Measurements from ENCODE around the gene IL1RAPL2. TPM values are rescaled to one million over a fixed set of nuclear protein-coding genes. Genes with fewer than 3 reads are reported as not detected.

The IL1RAPL2 gene
- polyA plus RNA-seq, 2 of the 4 experiments (the other 2 are of a cell fraction), result not detected

- FAIRE-seq (no peak), ATAC-seq (no peak), DNase-seq (ENCODE audit: low read depth in 1 of 2, low spot score in 1 of 2) (no peak)
- TF ChIP-seq KDM5A (IDR thresholded peaks at IDR 0.05) (no peak), CBX8 (IDR thresholded peaks at IDR 0.05) (no peak), RARB (CRISPR knock-in tag; IDR thresholded peaks at IDR 0.05) (no peak), CEBPB (IDR thresholded peaks at IDR 0.05) (no peak), POLR2A (IDR thresholded peaks at IDR 0.05; ENCODE audit: low read length) (no peak), FOSB (CRISPR knock-in tag; IDR thresholded peaks at IDR 0.05) (no peak), EP300 (IDR thresholded peaks at IDR 0.05) (no peak), ATOH8 (CRISPR knock-in tag; IDR thresholded peaks at IDR 0.05; ENCODE audit: low read depth) (no peak), RAD21 (conservative IDR thresholded peaks at IDR 0.05 in 1 of 2, IDR thresholded peaks at IDR 0.05 in 1 of 2) (no peak), RCOR1 (IDR thresholded peaks at IDR 0.05; ENCODE audit: low read depth, low read length) (no peak), FOSL2 (IDR thresholded peaks at IDR 0.05) (no peak), FOSL2 (CRISPR knock-in tag; IDR thresholded peaks at IDR 0.05) (no peak), MYC (IDR thresholded peaks at IDR 0.05; ENCODE audit: borderline replicate concordance, low read length) (no peak), HOXB5 (CRISPR knock-in tag; IDR thresholded peaks at IDR 0.05) (no peak)
- TF ChIP-seq, protein P1, sequence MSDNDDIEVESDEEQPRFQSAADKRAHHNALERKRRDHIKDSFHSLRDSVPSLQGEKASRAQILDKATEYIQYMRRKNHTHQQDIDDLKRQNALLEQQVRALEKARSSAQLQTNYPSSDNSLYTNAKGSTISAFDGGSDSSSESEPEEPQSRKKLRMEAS (IDR thresholded peaks at IDR 0.05), result no peak
- TF ChIP-seq, protein P2, sequence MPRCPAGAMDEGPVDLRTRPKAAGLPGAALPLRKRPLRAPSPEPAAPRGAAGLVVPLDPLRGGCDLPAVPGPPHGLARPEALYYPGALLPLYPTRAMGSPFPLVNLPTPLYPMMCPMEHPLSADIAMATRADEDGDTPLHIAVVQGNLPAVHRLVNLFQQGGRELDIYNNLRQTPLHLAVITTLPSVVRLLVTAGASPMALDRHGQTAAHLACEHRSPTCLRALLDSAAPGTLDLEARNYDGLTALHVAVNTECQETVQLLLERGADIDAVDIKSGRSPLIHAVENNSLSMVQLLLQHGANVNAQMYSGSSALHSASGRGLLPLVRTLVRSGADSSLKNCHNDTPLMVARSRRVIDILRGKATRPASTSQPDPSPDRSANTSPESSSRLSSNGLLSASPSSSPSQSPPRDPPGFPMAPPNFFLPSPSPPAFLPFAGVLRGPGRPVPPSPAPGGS (IDR thresholded peaks at IDR 0.05), result no peak
- Histone ChIP-seq H3K9me3 (no peaks in the 10 kb centered on the region), H3K4me1 (no peaks in the 10 kb centered on the region), H3K4me2 (no peak overlapping the region), H3K27ac (no peak overlapping the region), H3K4me3 (no peak overlapping the region)
- POLR2A ChIA-PET, result no interaction called here
- 3% methylated on average over 3 of the region's 3 CpGs for WGBS (ENCODE audit: missing lambda C conversion rate)
- CTCF ChIA-PET, result no interaction called here
These were observed 115.2 kb downstream of the IL1RAPL2 start for GRCh38 chrX:104681214-104681613.

- no peak for FAIRE-seq
- no peak for DNase-seq (ENCODE audit: low read depth in 1 of 2, low spot score in 1 of 2)
- 4% methylated on average over 2 of the region's 2 CpGs for WGBS (ENCODE audit: missing lambda C conversion rate)
- no peak for TF ChIP-seq ZC3H11A (IDR thresholded peaks at IDR 0.05)
- TF ChIP-seq MYC (IDR thresholded peaks at IDR 0.05; ENCODE audit: borderline replicate concordance, low read length), result no peak
- no peak for TF ChIP-seq SMC3 (IDR thresholded peaks at IDR 0.05)
- no peak for TF ChIP-seq CBX8 (IDR thresholded peaks at IDR 0.05)
- no peak for TF ChIP-seq PHF8 (IDR thresholded peaks at IDR 0.05; ENCODE audit: borderline replicate concordance, low read depth)
- no peak for TF ChIP-seq GATA3 (IDR thresholded peaks at IDR 0.05; ENCODE audit: borderline replicate concordance)
- TF ChIP-seq TP53 (CRISPR knock-in tag; IDR thresholded peaks at IDR 0.05), result no peak
- no peak for TF ChIP-seq EHMT2 (IDR thresholded peaks at IDR 0.05; ENCODE audit: low read depth)
- Histone ChIP-seq H3K9me3 (no peaks in the 10 kb centered on the region), H3K4me3 (no peak overlapping the region), H3K4me2 (no peak overlapping the region), H3K27ac (no peak overlapping the region), H3K4me1 (no peaks in the 10 kb centered on the region)
- ChIA-PET POLR2A (no interaction called here), CTCF (no interaction called here)
- ATAC-seq, result no peak
These were observed 118.1 kb downstream of the IL1RAPL2 start for GRCh38 chrX:104684077-104684476.

GRCh38 chrX:104695593-104695992 is 129.6 kb downstream of the IL1RAPL2 start:
- WGBS (ENCODE audit: missing lambda C conversion rate), result 24% methylated on average over 7 of the region's 9 CpGs
- ATAC-seq (no peak), DNase-seq (ENCODE audit: low read depth in 1 of 2, low spot score in 1 of 2) (no peak), FAIRE-seq (no peak)
- H3K4me1 ChIP-seq, result no peaks in the 10 kb centered on the region
- H3K27ac ChIP-seq, result no peak overlapping the region
- POLR2A ChIA-PET, result no interaction called here
- H3K4me3 ChIP-seq, result no peak overlapping the region
- H3K9me3 ChIP-seq, result no peaks in the 10 kb centered on the region
- no peak overlapping the region for H3K4me2 ChIP-seq
- CTCF ChIA-PET, result no interaction called here
- TF ChIP-seq EP300 (IDR thresholded peaks at IDR 0.05), result no peak
- TF ChIP-seq MAZ (IDR thresholded peaks at IDR 0.05; ENCODE audit: borderline replicate concordance, low read depth, low read length), result no peak
- TF ChIP-seq FOSB (CRISPR knock-in tag; IDR thresholded peaks at IDR 0.05), result no peak
- no peak for TF ChIP-seq PBX3 (IDR thresholded peaks at IDR 0.05)
- TF ChIP-seq TP53 (CRISPR knock-in tag; IDR thresholded peaks at IDR 0.05), result no peak
- no peak for TF ChIP-seq JUN (IDR thresholded peaks at IDR 0.05)
- no peak for TF ChIP-seq GATA3 (IDR thresholded peaks at IDR 0.05; ENCODE audit: borderline replicate concordance)
- no peak for TF ChIP-seq NPAS2 (CRISPR knock-in tag; IDR thresholded peaks at IDR 0.05; ENCODE audit: borderline replicate concordance)
- TF ChIP-seq, protein P3, sequence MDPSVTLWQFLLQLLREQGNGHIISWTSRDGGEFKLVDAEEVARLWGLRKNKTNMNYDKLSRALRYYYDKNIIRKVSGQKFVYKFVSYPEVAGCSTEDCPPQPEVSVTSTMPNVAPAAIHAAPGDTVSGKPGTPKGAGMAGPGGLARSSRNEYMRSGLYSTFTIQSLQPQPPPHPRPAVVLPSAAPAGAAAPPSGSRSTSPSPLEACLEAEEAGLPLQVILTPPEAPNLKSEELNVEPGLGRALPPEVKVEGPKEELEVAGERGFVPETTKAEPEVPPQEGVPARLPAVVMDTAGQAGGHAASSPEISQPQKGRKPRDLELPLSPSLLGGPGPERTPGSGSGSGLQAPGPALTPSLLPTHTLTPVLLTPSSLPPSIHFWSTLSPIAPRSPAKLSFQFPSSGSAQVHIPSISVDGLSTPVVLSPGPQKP (IDR thresholded peaks at IDR 0.05; ENCODE audit: low read depth, low read length), result no peak
- no peak for TF ChIP-seq KDM1A (IDR thresholded peaks at IDR 0.05; ENCODE audit: low read depth)
- no peak for TF ChIP-seq E2F6 (IDR thresholded peaks at IDR 0.05; ENCODE audit: borderline replicate concordance, low read depth)
- no peak for TF ChIP-seq FOSL2 (IDR thresholded peaks at IDR 0.05)
- TF ChIP-seq FOSL2 (CRISPR knock-in tag; IDR thresholded peaks at IDR 0.05), result no peak
- TF ChIP-seq NR3C1 (IDR thresholded peaks at IDR 0.05), result no peak
- TF ChIP-seq CBX8 (IDR thresholded peaks at IDR 0.05), result no peak
